Vein endothelial cell (primary cell): Measurements from ENCODE around the gene TSBP1. TPM values are rescaled to one million over a fixed set of nuclear protein-coding genes. Genes with fewer than 3 reads are reported as not detected.

ENCODE experiments used
- small RNA-seq: library from RNA; depleted of rRNA; stranded (forward); fragments of <200 nt; gene quantifications from one replicate; pipeline ENCODE3, GENCODE V24; 2012
- total RNA-seq: library from RNA; depleted of rRNA; stranded (reverse); fragments of >200 nt; gene quantifications from 2 replicates; pipeline ENCODE4 v1.2.3, GENCODE V29; 2012

The TSBP1 gene, protein sequence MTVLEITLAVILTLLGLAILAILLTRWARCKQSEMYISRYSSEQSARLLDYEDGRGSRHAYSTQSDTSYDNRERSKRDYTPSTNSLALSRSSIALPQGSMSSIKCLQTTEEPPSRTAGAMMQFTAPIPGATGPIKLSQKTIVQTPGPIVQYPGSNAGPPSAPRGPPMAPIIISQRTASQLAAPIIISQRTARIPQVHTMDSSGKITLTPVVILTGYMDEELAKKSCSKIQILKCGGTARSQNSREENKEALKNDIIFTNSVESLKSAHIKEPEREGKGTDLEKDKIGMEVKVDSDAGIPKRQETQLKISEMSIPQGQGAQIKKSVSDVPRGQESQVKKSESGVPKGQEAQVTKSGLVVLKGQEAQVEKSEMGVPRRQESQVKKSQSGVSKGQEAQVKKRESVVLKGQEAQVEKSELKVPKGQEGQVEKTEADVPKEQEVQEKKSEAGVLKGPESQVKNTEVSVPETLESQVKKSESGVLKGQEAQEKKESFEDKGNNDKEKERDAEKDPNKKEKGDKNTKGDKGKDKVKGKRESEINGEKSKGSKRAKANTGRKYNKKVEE
- not detected in 2 replicates for total RNA-seq

DNA sequence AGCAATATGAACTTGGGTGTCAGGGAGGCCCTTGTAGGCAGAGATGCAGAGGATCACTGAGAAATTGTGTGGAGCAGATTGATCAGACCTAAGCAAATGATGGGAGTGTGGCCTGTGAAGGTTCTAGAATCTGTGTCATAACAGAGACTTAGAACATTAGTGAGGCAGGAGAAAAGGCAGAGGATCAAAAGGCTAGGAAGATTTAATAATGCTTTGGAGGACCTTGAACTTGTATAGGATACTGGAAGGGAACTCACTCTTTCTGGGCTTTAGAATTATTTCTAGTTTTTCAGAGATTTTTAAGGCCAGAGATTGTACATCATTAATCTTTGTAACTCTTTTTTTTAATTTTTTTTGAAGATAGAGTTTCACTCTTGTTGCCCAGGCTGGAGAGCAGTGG lies at the start of gene TSBP1:
Gene TSBP1, minus strand, starts transcription at position 101 of the 400 bp plus-strand sequence. CDS start 197 bp downstream, outside the sequence.

DNA sequence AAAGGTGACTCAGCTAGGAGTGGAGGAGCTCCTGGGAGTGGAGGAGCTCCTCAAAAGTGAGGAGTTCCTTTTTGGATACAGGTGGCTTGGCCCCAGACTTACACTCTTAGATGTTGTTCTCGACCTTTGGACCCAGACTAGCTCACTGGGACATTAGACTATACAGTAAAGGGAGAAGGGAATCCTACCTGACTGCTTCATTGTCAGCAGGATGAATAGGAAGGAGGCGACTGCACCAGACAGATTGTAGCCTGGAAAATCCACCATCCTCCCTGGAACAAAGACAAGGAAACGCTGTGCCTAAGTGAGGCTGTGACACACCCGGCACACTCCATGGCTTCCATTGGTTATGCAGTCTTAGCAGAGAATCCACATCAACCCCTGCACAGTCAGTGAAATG lies 35.2 kb upstream of the TSBP1 start, which contains the start of gene BTNL2:
Gene BTNL2, minus strand, starts transcription at position 325 of the 400 bp plus-strand sequence. Its CDS starts 58 bp downstream, at position 267.

Small RNA genes lying within 50 kb of the gene (small RNA-seq; reads per million reads assigned to genes)
- not detected for gene RNU6-603P

Other genes with a start within 250 kb of the TSBP1 start
- 34.9 and 37.0 TPM in 2 replicates for gene ATF6B, start 243.7 kb downstream of the TSBP1 start, total RNA-seq
- gene FKBPL, start 241.6 kb downstream of the TSBP1 start, total RNA-seq: 7.4 and 9.5 TPM in 2 replicates
- not detected in 2 replicates for gene PRRT1, start 220.0 kb downstream of the TSBP1 start, total RNA-seq
- 13.5 and 81.7 TPM in 2 replicates for gene PPT2, start 217.8 kb downstream of the TSBP1 start, total RNA-seq
- 0.96 and 3.6 TPM in 2 replicates for gene EGFL8, start 207.3 kb downstream of the TSBP1 start, total RNA-seq
- gene AGPAT1, start 195.8 kb downstream of the TSBP1 start, total RNA-seq: 20.0 and 32.3 TPM in 2 replicates
- 44.0 and 52.3 TPM in 2 replicates for gene RNF5, start 193.5 kb downstream of the TSBP1 start, total RNA-seq
- gene AGER, start 187.7 kb downstream of the TSBP1 start, total RNA-seq: 0.48 TPM in 1 of 2 replicates, not detected in the other
- gene PBX2, start 181.7 kb downstream of the TSBP1 start, total RNA-seq: 43.5 and 53.6 TPM in 2 replicates
- 9.8 and 18.0 TPM in 2 replicates for gene GPSM3, start 179.3 kb downstream of the TSBP1 start, total RNA-seq
- 53.6 and 68.6 TPM in 2 replicates for gene NOTCH4, start 147.8 kb downstream of the TSBP1 start, total RNA-seq
- not detected in 2 replicates for gene BTNL2, start 35.3 kb upstream of the TSBP1 start, total RNA-seq
- gene HLA-DRA, start 68.0 kb upstream of the TSBP1 start, total RNA-seq: not detected in 2 replicates
- gene HLA-DRB5, start 158.4 kb upstream of the TSBP1 start, total RNA-seq: 0.33 TPM in 1 of 2 replicates, not detected in the other
- 0.10 and 1.3 TPM in 2 replicates for gene HLA-DRB1, start 217.9 kb upstream of the TSBP1 start, total RNA-seq